Activated naive CD4-positive, alpha-beta T cell treated with anti-CD3 and anti-CD28 coated beads, Interleukin-2, amount 10 ng/mL, durations not matched to agents 7 days and 5 days (primary cell): ENCODE data around the gene ERICH2.
"Not testable (repeated sequence)": the region's sequence is repeated elsewhere in the genome, so short reads cannot be mapped to it uniquely, and the experiment has no call there.

Experiments used
- CTCF ChIA-PET: fragments of 350-600 bp; sonication (Branson Sonifier 250); formaldehyde crosslinking; loops from one replicate; lab custom pipeline; 2021; ENCODE audit warnings: antibody characterized with exemption; lab: Charles Lee
- DNase-seq: peaks from one replicate; pipeline ENCODE4 v3.0.0-alpha.2; 2020
- H3K27ac Mint-ChIP-seq: one replicate; pipeline ENCODE4 v1.8.0; 2021; ENCODE audit warnings: mild to moderate bottlenecking, moderate library complexity, mixed read lengths
- H3K27me3 Mint-ChIP-seq: one replicate; pipeline ENCODE4 v1.8.0; 2021; ENCODE audit warnings: mild to moderate bottlenecking, mixed read lengths
- H3K36me3 Mint-ChIP-seq: one replicate; pipeline ENCODE4 v1.8.0; 2021; ENCODE audit warnings: mixed read lengths
- H3K4me1 Mint-ChIP-seq: one replicate; pipeline ENCODE4 v1.8.0; 2021; ENCODE audit warnings: mixed read lengths
- H3K4me3 Mint-ChIP-seq: one replicate; pipeline ENCODE4 v1.8.0; 2021; ENCODE audit warnings: mild to moderate bottlenecking, moderate library complexity, mixed read lengths
- H3K9me3 Mint-ChIP-seq: one replicate; pipeline ENCODE4 v1.8.0; 2021; ENCODE audit warnings: mixed read lengths

ERICH2 gene

GRCh38 chr2:170770008-170770605 lies at the start of gene ERICH2:
Gene ERICH2, plus strand, starts transcription at chr2:170770378. Its CDS starts 304 bp downstream, at chr2:170770682.
- Mint-ChIP-seq H3K4me3 (peak within 1 kb of the TSS; percentile 81), H3K36me3 (no peaks in the 10 kb centered on the region), H3K9me3 (no peaks in the 10 kb centered on the region), H3K27me3 (peaks cover 63% of the 10 kb centered on the region), H3K27ac (no peak within 1 kb of the TSS), H3K4me1 (peaks cover 21% of the 10 kb centered on the region)
- CTCF ChIA-PET, result interaction anchor here (1.0 to 1.4 kb wide), 4 partner anchors 24 to 335 kb away, joined by 3 to 4 read pairs (median 4); no protein-coding TSS in a partner anchor
- peak; percentile 50 for DNase-seq

- Mint-ChIP-seq H3K4me1 (peaks cover 11% of the 10 kb centered on the region), H3K27ac (no peak overlapping the region), H3K4me3 (no peak overlapping the region), H3K9me3 (no peaks in the 10 kb centered on the region), H3K36me3 (peaks cover 1% of the 10 kb centered on the region), H3K27me3 (peaks cover 49% of the 10 kb centered on the region)
- DNase-seq, result no peak
- CTCF ChIA-PET, result interaction anchor here (1.7 kb wide), 1 partner anchor 89 kb away, joined by 5 read pairs; no protein-coding TSS in a partner anchor
Observed at GRCh38 chr2:170721678-170722077, 48.5 kb upstream of the ERICH2 start.

GRCh38 chr2:170722301-170722700 lies 47.9 kb upstream of the ERICH2 start:
- CTCF ChIA-PET, result interaction anchor here (1.7 kb wide), 1 partner anchor 88 kb away, joined by 5 read pairs; no protein-coding TSS in a partner anchor
- Mint-ChIP-seq H3K27ac (no peak overlapping the region), H3K27me3 (peaks cover 43% of the 10 kb centered on the region), H3K4me3 (no peak overlapping the region), H3K9me3 (no peaks in the 10 kb centered on the region), H3K4me1 (peaks cover 7% of the 10 kb centered on the region), H3K36me3 (no peaks in the 10 kb centered on the region)
- no peak for DNase-seq

GRCh38 chr2:170723446-170723958 lies 46.7 kb upstream of the ERICH2 start:
- Mint-ChIP-seq H3K27ac (no peak overlapping the region), H3K4me1 (no peaks in the 10 kb centered on the region), H3K9me3 (no peaks in the 10 kb centered on the region), H3K27me3 (peaks cover 36% of the 10 kb centered on the region), H3K4me3 (no peak overlapping the region), H3K36me3 (no peaks in the 10 kb centered on the region)
- no peak for DNase-seq
- CTCF ChIA-PET, result no interaction called here

GRCh38 chr2:170733798-170734600 lies 36.2 kb upstream of the ERICH2 start:
- Mint-ChIP-seq H3K27me3 (peaks cover 38% of the 10 kb centered on the region), H3K36me3 (no peaks in the 10 kb centered on the region)

GRCh38 chr2:170734601-170735000 lies 35.6 kb upstream of the ERICH2 start:
- H3K4me3 Mint-ChIP-seq, DNase-seq, H3K27ac Mint-ChIP-seq, H3K4me1 Mint-ChIP-seq, H3K36me3 Mint-ChIP-seq, CTCF ChIA-PET, H3K9me3 Mint-ChIP-seq: not testable (repeated sequence)
- peaks cover 38% of the 10 kb centered on the region for H3K27me3 Mint-ChIP-seq

More at GRCh38 chr2:170733798-170734600, 36.2 kb upstream of the ERICH2 start:
- no peak overlapping the region for H3K4me3 Mint-ChIP-seq
- H3K9me3 Mint-ChIP-seq, result no peaks in the 10 kb centered on the region
- CTCF ChIA-PET, result no interaction called here
- no peak for DNase-seq
- H3K4me1 Mint-ChIP-seq, result no peaks in the 10 kb centered on the region
- no peak overlapping the region for H3K27ac Mint-ChIP-seq

GRCh38 chr2:170736628-170737027 lies 33.5 kb upstream of the ERICH2 start:
- Mint-ChIP-seq H3K27ac (no peak overlapping the region), H3K4me1 (no peaks in the 10 kb centered on the region), H3K36me3 (no peaks in the 10 kb centered on the region), H3K27me3 (peaks cover 31% of the 10 kb centered on the region), H3K9me3 (no peaks in the 10 kb centered on the region), H3K4me3 (no peak overlapping the region)
- CTCF ChIA-PET, result no interaction called here
- no peak for DNase-seq

GRCh38 chr2:170737406-170737805 lies 32.8 kb upstream of the ERICH2 start:
- Mint-ChIP-seq H3K27ac (no peak overlapping the region), H3K4me3 (no peak overlapping the region), H3K4me1 (no peaks in the 10 kb centered on the region), H3K9me3 (no peaks in the 10 kb centered on the region), H3K36me3 (no peaks in the 10 kb centered on the region), H3K27me3 (peaks cover 29% of the 10 kb centered on the region)
- DNase-seq, result no peak
- CTCF ChIA-PET, result no interaction called here

GRCh38 chr2:170737821-170738220 lies 32.4 kb upstream of the ERICH2 start:
- DNase-seq, result no peak
- H3K27ac Mint-ChIP-seq, result no peak overlapping the region
- peaks cover 27% of the 10 kb centered on the region for H3K27me3 Mint-ChIP-seq
- H3K9me3 Mint-ChIP-seq, result no peaks in the 10 kb centered on the region
- no peaks in the 10 kb centered on the region for H3K4me1 Mint-ChIP-seq
- no peaks in the 10 kb centered on the region for H3K36me3 Mint-ChIP-seq
- CTCF ChIA-PET, result no interaction called here
- no peak overlapping the region for H3K4me3 Mint-ChIP-seq

- no peak for DNase-seq
- Mint-ChIP-seq H3K27ac (no peak overlapping the region), H3K9me3 (no peaks in the 10 kb centered on the region), H3K4me1 (no peaks in the 10 kb centered on the region), H3K4me3 (no peak overlapping the region), H3K36me3 (no peaks in the 10 kb centered on the region), H3K27me3 (peaks cover 30% of the 10 kb centered on the region)
- CTCF ChIA-PET, result interaction anchor here (0.6 kb wide), 1 partner anchor 368 kb away, joined by 3 read pairs; no protein-coding TSS in a partner anchor
Observed at GRCh38 chr2:170739048-170739447, 31.1 kb upstream of the ERICH2 start.

GRCh38 chr2:170739507-170740046 lies 30.6 kb upstream of the ERICH2 start:
- Mint-ChIP-seq H3K27me3 (peaks cover 33% of the 10 kb centered on the region), H3K9me3 (no peaks in the 10 kb centered on the region), H3K4me3 (no peak overlapping the region), H3K27ac (no peak overlapping the region), H3K4me1 (no peaks in the 10 kb centered on the region), H3K36me3 (no peaks in the 10 kb centered on the region)
- CTCF ChIA-PET, result interaction anchor here (0.6 kb wide), 1 partner anchor 369 kb away, joined by 3 read pairs; no protein-coding TSS in a partner anchor
- DNase-seq, result no peak

- DNase-seq, result no peak
- Mint-ChIP-seq H3K4me1 (no peaks in the 10 kb centered on the region), H3K36me3 (no peaks in the 10 kb centered on the region), H3K9me3 (no peaks in the 10 kb centered on the region), H3K4me3 (no peak overlapping the region), H3K27me3 (peaks cover 31% of the 10 kb centered on the region), H3K27ac (no peak overlapping the region)
- CTCF ChIA-PET, result no interaction called here
Observed at GRCh38 chr2:170740660-170741059, 29.5 kb upstream of the ERICH2 start.

- H3K4me1 Mint-ChIP-seq, result no peaks in the 10 kb centered on the region
- H3K36me3 Mint-ChIP-seq, result no peaks in the 10 kb centered on the region
- H3K4me3 Mint-ChIP-seq, result no peak overlapping the region
- CTCF ChIA-PET, result no interaction called here
- H3K9me3 Mint-ChIP-seq, result no peaks in the 10 kb centered on the region
- H3K27ac Mint-ChIP-seq, result no peak overlapping the region
- DNase-seq, result no peak
- H3K27me3 Mint-ChIP-seq, result peaks cover 22% of the 10 kb centered on the region
Observed at GRCh38 chr2:170742000-170742399, 28.2 kb upstream of the ERICH2 start.

GRCh38 chr2:170742896-170743529 lies 27.2 kb upstream of the ERICH2 start:
- Mint-ChIP-seq H3K4me3 (no peak overlapping the region), H3K36me3 (no peaks in the 10 kb centered on the region), H3K27me3 (peaks cover 22% of the 10 kb centered on the region), H3K9me3 (no peaks in the 10 kb centered on the region), H3K4me1 (no peaks in the 10 kb centered on the region), H3K27ac (no peak overlapping the region)
- no peak for DNase-seq
- CTCF ChIA-PET, result no interaction called here
